Measurements from ENCODE around the gene CGB2. TPM values are rescaled to one million over a fixed set of nuclear protein-coding genes. Genes with fewer than 3 reads are reported as not detected.

CGB2 gene
- total RNA-seq, 2 experiments from 2014 or later = not detected

DNA sequence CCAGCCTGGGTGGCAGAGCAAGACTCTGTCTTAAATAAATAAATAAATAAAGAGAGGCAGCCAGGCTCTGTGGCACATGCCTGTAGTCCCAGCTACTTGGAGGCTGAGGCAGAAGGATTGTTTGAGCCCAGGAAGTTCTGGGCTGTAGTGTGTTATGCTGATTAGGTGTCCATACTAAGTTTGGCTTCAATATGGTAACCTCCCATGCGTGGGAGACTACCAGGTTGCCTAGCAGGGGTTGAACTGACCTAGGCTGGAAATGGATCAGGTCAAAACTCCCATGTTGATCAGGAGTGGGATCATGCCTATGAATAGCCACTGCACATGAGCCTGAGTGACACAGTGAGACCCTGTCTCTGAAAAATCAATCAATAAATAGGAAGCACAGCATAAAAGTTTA lies 49.6 kb downstream of the CGB2 start:
- POLR2A ChIA-PET = no interaction called here
- H3K4me3 ChIP-seq (ENCODE audit: low read depth, low read length, poor library complexity, severe bottlenecking) = no peak overlapping the region
- peaks cover 6% of the 10 kb centered on the region for H3K4me1 ChIP-seq (ENCODE audit: insufficient read depth, low read length, poor library complexity, severe bottlenecking)
- CTCF ChIA-PET (ENCODE audit: unreplicated experiment) = no interaction called here
- intact Hi-C loops (cut with micrococcal nuclease; ENCODE audit: unreplicated experiment) = no loop called here
- no peak overlapping the region for H3K4me2 ChIP-seq (ENCODE audit: low read length)
- no peak overlapping the region for H2AFZ ChIP-seq (ENCODE audit: low read length)
- BruUV-seq (replicated peaks) = no TSS peak
- no peaks in the 10 kb centered on the region for H3K9me2 ChIP-seq (ENCODE audit: insufficient read depth, low read length)
- H3K27ac ChIP-seq (ENCODE audit: low read depth, low read length, poor library complexity, severe bottlenecking) = no peak overlapping the region
- peaks cover 10% of the 10 kb centered on the region for H3K79me2 ChIP-seq (ENCODE audit: insufficient read depth, low read depth, low read length)
- TF ChIP-seq, protein P1, sequence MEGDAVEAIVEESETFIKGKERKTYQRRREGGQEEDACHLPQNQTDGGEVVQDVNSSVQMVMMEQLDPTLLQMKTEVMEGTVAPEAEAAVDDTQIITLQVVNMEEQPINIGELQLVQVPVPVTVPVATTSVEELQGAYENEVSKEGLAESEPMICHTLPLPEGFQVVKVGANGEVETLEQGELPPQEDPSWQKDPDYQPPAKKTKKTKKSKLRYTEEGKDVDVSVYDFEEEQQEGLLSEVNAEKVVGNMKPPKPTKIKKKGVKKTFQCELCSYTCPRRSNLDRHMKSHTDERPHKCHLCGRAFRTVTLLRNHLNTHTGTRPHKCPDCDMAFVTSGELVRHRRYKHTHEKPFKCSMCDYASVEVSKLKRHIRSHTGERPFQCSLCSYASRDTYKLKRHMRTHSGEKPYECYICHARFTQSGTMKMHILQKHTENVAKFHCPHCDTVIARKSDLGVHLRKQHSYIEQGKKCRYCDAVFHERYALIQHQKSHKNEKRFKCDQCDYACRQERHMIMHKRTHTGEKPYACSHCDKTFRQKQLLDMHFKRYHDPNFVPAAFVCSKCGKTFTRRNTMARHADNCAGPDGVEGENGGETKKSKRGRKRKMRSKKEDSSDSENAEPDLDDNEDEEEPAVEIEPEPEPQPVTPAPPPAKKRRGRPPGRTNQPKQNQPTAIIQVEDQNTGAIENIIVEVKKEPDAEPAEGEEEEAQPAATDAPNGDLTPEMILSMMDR (conservative IDR thresholded peaks at IDR 0.05; ENCODE audit: low read length) = no peak
- no peak for TF ChIP-seq EZH2phosphoT487 (IDR thresholded peaks at IDR 0.05; ENCODE audit: borderline replicate concordance, low read depth, low read length)
- H3K36me3 ChIP-seq (ENCODE audit: insufficient read depth, low read length) = peaks cover 5% of the 10 kb centered on the region
- H3K9me3 ChIP-seq (ENCODE audit: low read length) = no peaks in the 10 kb centered on the region
- H4K20me1 ChIP-seq (ENCODE audit: insufficient read depth, low read length) = peaks cover 6% of the 10 kb centered on the region
- no peak for DNase-seq (ENCODE audit: low spot score)

Small RNAs within 50 kb of the gene (microRNA-seq; reads per million reads assigned to microRNA genes)
- gene MIR6798 (ENCODE audit: borderline replicate concordance) = not detected

Small RNAs within 50 kb of the gene (small RNA-seq; reads per million reads assigned to genes)
- gene MIR6798 (not detected), gene RN7SL708P (not detected)

Other genes starting within 250 kb of the CGB2 start
- gene BCAT2, start 220.9 kb upstream of the CGB2 start, total RNA-seq (2014; rRNA removed; shearing (Covaris generic)) = 44.5 and 47.2 TPM in 2 replicates
- gene BCAT2, start 220.9 kb upstream of the CGB2 start, total RNA-seq (2022) = 35.9 and 53.0 TPM in 2 replicates
- 4.5 and 4.9 TPM in 2 replicates for gene HSD17B14, start 195.4 kb upstream of the CGB2 start, total RNA-seq (2014; rRNA removed; shearing (Covaris generic))
- 1.8 and 3.2 TPM in 2 replicates for gene HSD17B14, start 195.4 kb upstream of the CGB2 start, total RNA-seq (2022)
- gene PLEKHA4, start 163.3 kb upstream of the CGB2 start, total RNA-seq (2014; rRNA removed; shearing (Covaris generic)) = 4.7 and 8.4 TPM in 2 replicates
- gene PLEKHA4, start 163.3 kb upstream of the CGB2 start, total RNA-seq (2022) = 8.1 and 8.8 TPM in 2 replicates
- gene PPP1R15A, start 159.5 kb upstream of the CGB2 start, total RNA-seq (2014; rRNA removed; shearing (Covaris generic)) = 31.5 and 31.7 TPM in 2 replicates
- gene PPP1R15A, start 159.5 kb upstream of the CGB2 start, total RNA-seq (2022) = 23.4 and 23.8 TPM in 2 replicates
- gene TULP2, start 133.1 kb upstream of the CGB2 start, total RNA-seq (2014; rRNA removed; shearing (Covaris generic)) = 0.47 TPM in 1 of 2 replicates, not detected in the other
- gene TULP2, start 133.1 kb upstream of the CGB2 start, total RNA-seq (2022) = 1.6 and 2.9 TPM in 2 replicates
- gene NUCB1, start 131.6 kb upstream of the CGB2 start, total RNA-seq (2014; rRNA removed; shearing (Covaris generic)) = 72.6 and 88.7 TPM in 2 replicates
- gene NUCB1, start 131.6 kb upstream of the CGB2 start, total RNA-seq (2022) = 73.6 and 85.3 TPM in 2 replicates
- not detected in 2 replicates for gene DHDH, start 98.2 kb upstream of the CGB2 start, total RNA-seq (2014; rRNA removed; shearing (Covaris generic))
- gene DHDH, start 98.2 kb upstream of the CGB2 start, total RNA-seq (2022) = 0.53 TPM in 1 of 2 replicates, not detected in the other
- 94.9 and 95.2 TPM in 2 replicates for gene BAX, start 77.0 kb upstream of the CGB2 start, total RNA-seq (2014; rRNA removed; shearing (Covaris generic))
- gene BAX, start 77.0 kb upstream of the CGB2 start, total RNA-seq (2022) = 83.9 and 93.7 TPM in 2 replicates
- gene FTL, start 66.6 kb upstream of the CGB2 start, total RNA-seq (2014; rRNA removed; shearing (Covaris generic)) = 562 and 602 TPM in 2 replicates
- 438 and 467 TPM in 2 replicates for gene FTL, start 66.6 kb upstream of the CGB2 start, total RNA-seq (2022)
- 12.5 and 20.0 TPM in 2 replicates for gene GYS1, start 38.6 kb upstream of the CGB2 start, total RNA-seq (2014; rRNA removed; shearing (Covaris generic))
- 28.9 and 29.9 TPM in 2 replicates for gene GYS1, start 38.6 kb upstream of the CGB2 start, total RNA-seq (2022)
- 265 and 272 TPM in 2 replicates for gene RUVBL2, start 38.0 kb upstream of the CGB2 start, total RNA-seq (2014; rRNA removed; shearing (Covaris generic))
- 125 and 146 TPM in 2 replicates for gene RUVBL2, start 38.0 kb upstream of the CGB2 start, total RNA-seq (2022)
- 1.1 TPM in 1 of 2 replicates, not detected in the other for gene LHB, start 14.8 kb upstream of the CGB2 start, total RNA-seq (2014; rRNA removed; shearing (Covaris generic))
- not detected in 2 replicates for gene LHB, start 14.8 kb upstream of the CGB2 start, total RNA-seq (2022)
- not detected in 2 replicates for gene CGB3, start 7.6 kb upstream of the CGB2 start, total RNA-seq (2014; rRNA removed; shearing (Covaris generic))
- gene CGB3, start 7.6 kb upstream of the CGB2 start, total RNA-seq (2022) = not detected in 2 replicates
- not detected in 2 replicates for gene CGB1, start 5.0 kb downstream of the CGB2 start, total RNA-seq (2014; rRNA removed; shearing (Covaris generic))
- not detected in 2 replicates for gene CGB1, start 5.0 kb downstream of the CGB2 start, total RNA-seq (2022)
- gene CGB5, start 12.0 kb downstream of the CGB2 start, total RNA-seq (2014; rRNA removed; shearing (Covaris generic)) = not detected in 2 replicates
- gene CGB5, start 12.0 kb downstream of the CGB2 start, total RNA-seq (2022) = not detected in 2 replicates
- not detected in 2 replicates for gene CGB8, start 17.2 kb downstream of the CGB2 start, total RNA-seq (2014; rRNA removed; shearing (Covaris generic))
- gene CGB8, start 17.2 kb downstream of the CGB2 start, total RNA-seq (2022) = not detected in 2 replicates
- gene CGB7, start 25.9 kb downstream of the CGB2 start, total RNA-seq (2014; rRNA removed; shearing (Covaris generic)) = not detected in 2 replicates
- gene CGB7, start 25.9 kb downstream of the CGB2 start, total RNA-seq (2022) = not detected in 2 replicates
- not detected in 2 replicates for gene NTF4, start 32.9 kb downstream of the CGB2 start, total RNA-seq (2014; rRNA removed; shearing (Covaris generic))
- gene NTF4, start 32.9 kb downstream of the CGB2 start, total RNA-seq (2022) = not detected in 2 replicates
- gene KCNA7, start 40.8 kb downstream of the CGB2 start, total RNA-seq (2014; rRNA removed; shearing (Covaris generic)) = not detected in 2 replicates
- gene KCNA7, start 40.8 kb downstream of the CGB2 start, total RNA-seq (2022) = not detected in 2 replicates
- 392 and 446 TPM in 2 replicates for gene SNRNP70, start 53.6 kb downstream of the CGB2 start, total RNA-seq (2014; rRNA removed; shearing (Covaris generic))
- 181 and 198 TPM in 2 replicates for gene SNRNP70, start 53.6 kb downstream of the CGB2 start, total RNA-seq (2022)
- gene LIN7B, start 82.5 kb downstream of the CGB2 start, total RNA-seq (2014; rRNA removed; shearing (Covaris generic)) = 5.5 and 14.7 TPM in 2 replicates
- 3.6 and 4.8 TPM in 2 replicates for gene LIN7B, start 82.5 kb downstream of the CGB2 start, total RNA-seq (2022)
- gene C19orf73, start 87.3 kb downstream of the CGB2 start, total RNA-seq (2014; rRNA removed; shearing (Covaris generic)) = 5.9 and 8.3 TPM in 2 replicates
- gene C19orf73, start 87.3 kb downstream of the CGB2 start, total RNA-seq (2022) = 2.5 and 4.4 TPM in 2 replicates
- gene PPFIA3, start 87.7 kb downstream of the CGB2 start, total RNA-seq (2014; rRNA removed; shearing (Covaris generic)) = 17.1 and 21.2 TPM in 2 replicates
- gene PPFIA3, start 87.7 kb downstream of the CGB2 start, total RNA-seq (2022) = 16.2 and 17.8 TPM in 2 replicates
- not detected in 2 replicates for gene HRC, start 123.5 kb downstream of the CGB2 start, total RNA-seq (2014; rRNA removed; shearing (Covaris generic))
- not detected in 2 replicates for gene HRC, start 123.5 kb downstream of the CGB2 start, total RNA-seq (2022)
- gene TRPM4, start 125.9 kb downstream of the CGB2 start, total RNA-seq (2014; rRNA removed; shearing (Covaris generic)) = 11.6 and 20.9 TPM in 2 replicates
- 36.2 and 44.2 TPM in 2 replicates for gene TRPM4, start 125.9 kb downstream of the CGB2 start, total RNA-seq (2022)

Measured in OCI-LY7 (cell line).